Medulla oblongata (tissue), 1 donor: ENCODE results near the gene MRTFA.

Source experiments
- DNase-seq: peaks from one replicate; pipeline ENCODE4 v3.0.0-alpha.2; 2015; ENCODE audit errors: extremely low spot score

Gene MRTFA

GRCh38 chr22:40491990-40492631 lies 144.4 kb downstream of the MRTFA start:
- DNase-seq: peak; percentile 92

GRCh38 chr22:40487663-40488249 lies 148.8 kb downstream of the MRTFA start:
- DNase-seq: peak; percentile 45

- no peak for DNase-seq
Measured at GRCh38 chr22:40486962-40487602, 149.4 kb downstream of the MRTFA start.

GRCh38 chr22:40485813-40486667 lies 150.5 kb downstream of the MRTFA start:
- DNase-seq: no peak

- no peak for DNase-seq
Measured at GRCh38 chr22:40484906-40485669, 151.4 kb downstream of the MRTFA start.

GRCh38 chr22:40482886-40483285 lies 153.6 kb downstream of the MRTFA start:
- no peak for DNase-seq

- DNase-seq: no peak
Measured at GRCh38 chr22:40482391-40482790, 154.1 kb downstream of the MRTFA start.

GRCh38 chr22:40480996-40481395 lies 155.5 kb downstream of the MRTFA start:
- no peak for DNase-seq

- no peak for DNase-seq
Measured at GRCh38 chr22:40479887-40480538, 156.5 kb downstream of the MRTFA start.

- no peak for DNase-seq
Measured at GRCh38 chr22:40479126-40479800, 157.3 kb downstream of the MRTFA start.

- DNase-seq: no peak
Measured at GRCh38 chr22:40478338-40479125, 158.0 kb downstream of the MRTFA start.

- DNase-seq: no peak
Measured at GRCh38 chr22:40477683-40478337, 158.7 kb downstream of the MRTFA start.

GRCh38 chr22:40476341-40476740 lies 160.2 kb downstream of the MRTFA start:
- DNase-seq: no peak

GRCh38 chr22:40473703-40474102 lies 162.8 kb downstream of the MRTFA start:
- DNase-seq: no peak

- DNase-seq: no peak
Measured at GRCh38 chr22:40472579-40472978, 163.9 kb downstream of the MRTFA start.

- DNase-seq: no peak
Measured at GRCh38 chr22:40472051-40472450, 164.5 kb downstream of the MRTFA start.

- no peak for DNase-seq
Measured at GRCh38 chr22:40469181-40469580, 167.3 kb downstream of the MRTFA start.

- no peak for DNase-seq
Measured at GRCh38 chr22:40468616-40469015, 167.9 kb downstream of the MRTFA start.

- no peak for DNase-seq
Measured at GRCh38 chr22:40466976-40467375, 169.5 kb downstream of the MRTFA start.
